K562 (cell line): ENCODE data around the gene COP1. TPM values are rescaled to one million over a fixed set of nuclear protein-coding genes. Genes with fewer than 3 reads are reported as not detected.
A peak's percentile ranks its signal among the peaks of the same experiment; 100 is the strongest.
"Not testable (repeated sequence)": the region's sequence is repeated elsewhere in the genome, so short reads cannot be mapped to it uniquely, and the experiment has no call there.

Experiments
- ATAC-seq: fragments of 200-7000 bp; cut with Tn5 transposase; 3 replicates; pipeline ENCODE4 v1.9.1; 2020; ENCODE audit warnings: moderate library complexity
- BruUV-seq: library from RNA; stranded (reverse); fragments of 400-500 nt; replicated peaks from 2 replicates; lab custom pipeline; 2021; lab: Mats Ljungman, UMichigan
- CTCF ChIA-PET: fragments of 300-600 bp; formaldehyde crosslinking; extraction: SDS; loops from one replicate; lab custom pipeline; 2021; ENCODE audit warnings: low intra/inter-chr PET ratio; lab: Yijun Ruan, JAX
- POLR2A ChIA-PET: fragments of 300-600, 350-650 bp; sonication (Branson Sonifier 250); formaldehyde crosslinking; extraction: SDS; loops from one replicate; lab custom pipeline; 2021; ENCODE audit warnings: antibody characterized with exemption, inconsistent platforms; lab: Yijun Ruan, JAX
- DNase-seq, 4 experiments: peaks; one replicate each; pipeline versions ENCODE4 v3.0.0 to v3.0.0-alpha.2; 2011 to 2018; ENCODE audit warnings: low spot score in 3 of 4, mixed read lengths in 3 of 4; ENCODE audit errors: extremely low read depth in 1 of 4
- FAIRE-seq: peaks from 2 replicates; lab custom pipeline; 2011; peaks lifted over from hg19 to GRCh38; lab: Jason Lieb, UNC
- H2AFZ ChIP-seq: 2 replicates; pipeline ENCODE4 v1.6.0; 2011; ENCODE audit warnings: low read depth, low read length, control low read depth, inconsistent platforms
- H3K27ac ChIP-seq: fragments of 200-600 bp; 3 replicates; pipeline ENCODE4 v1.8.0; 2011; ENCODE audit warnings: low read depth, mild to moderate bottlenecking, control low read depth, inconsistent platforms, low read length, moderate library complexity, mixed read lengths; ENCODE audit errors: extremely low read depth
- H3K27me3 ChIP-seq, 2 experiments: fragments of 300-600 bp in 1 of 2; 2 replicates in 1 of 2; 3 replicates in 1 of 2; pipeline versions ENCODE4 v1.6.0 to v1.8.0; 2011; ENCODE audit warnings: inconsistent platforms in 2 of 2, low read length in 2 of 2, mild to moderate bottlenecking in 1 of 2, mixed read lengths in 1 of 2, moderate library complexity in 1 of 2; ENCODE audit not compliant: control insufficient read depth in 2 of 2, insufficient read depth in 2 of 2
- H3K36me3 ChIP-seq: fragments of 300-600 bp; 3 replicates; pipeline ENCODE4 v1.8.0; 2011; ENCODE audit warnings: mild to moderate bottlenecking, low read length, inconsistent platforms; ENCODE audit not compliant: control insufficient read depth, insufficient read depth
- H3K4me1 ChIP-seq, 2 experiments: fragments of 200-600 bp in 1 of 2; replicated peaks in 1 of 2; 2 replicates in 1 of 2; 3 replicates in 1 of 2; pipeline versions ENCODE4 v1.5.1 to v1.8.0; 2011; ENCODE audit warnings: inconsistent platforms in 2 of 2, low read length in 2 of 2, mild to moderate bottlenecking in 1 of 2, mixed read lengths in 1 of 2, moderate library complexity in 1 of 2; ENCODE audit not compliant: control insufficient read depth in 2 of 2, insufficient read depth in 2 of 2
- H3K4me2 ChIP-seq: 2 replicates; pipeline ENCODE4 v1.6.1; 2011; ENCODE audit warnings: low read length, control low read depth, inconsistent platforms, mixed read lengths; ENCODE audit not compliant: insufficient read depth
- H3K4me3 ChIP-seq: fragments of 200-600 bp; sonication (generic), shearing (Covaris generic); 2 replicates; pipeline ENCODE4 v1.5.1; 2016; ENCODE audit warnings: control low read depth, inconsistent platforms
- H3K79me2 ChIP-seq: fragments of 200-600 bp; 3 replicates; pipeline ENCODE4 v1.8.0; 2011; ENCODE audit warnings: low read length, inconsistent platforms; ENCODE audit not compliant: control insufficient read depth, insufficient read depth
- H3K9ac ChIP-seq, 2 experiments: 2 replicates each; pipeline versions ENCODE4 v1.6.0 to v1.6.1; 2011; ENCODE audit warnings: low read depth in 2 of 2, low read length in 2 of 2, control low read depth in 1 of 2, inconsistent platforms in 1 of 2, mild to moderate bottlenecking in 1 of 2, mixed read lengths in 1 of 2; ENCODE audit not compliant: insufficient read depth in 1 of 2
- H3K9me1 ChIP-seq: one replicate; pipeline ENCODE4 v1.6.0; 2011; ENCODE audit warnings: inconsistent platforms, mild to moderate bottlenecking, low read length, moderate library complexity; ENCODE audit not compliant: control insufficient read depth, insufficient read depth
- H3K9me3 ChIP-seq: replicated peaks from 2 replicates; pipeline ENCODE4 v1.5.1; 2011; ENCODE audit warnings: low read depth, low read length, inconsistent platforms; ENCODE audit not compliant: control insufficient read depth, insufficient read depth
- H4K20me1 ChIP-seq: replicated peaks from 2 replicates; pipeline ENCODE4 v1.6.1; 2011; ENCODE audit warnings: low read length, inconsistent platforms, mixed read lengths; ENCODE audit not compliant: control insufficient read depth, insufficient read depth
- FOXA1 ChIP-seq: fragments of 450-650 bp; IDR thresholded peaks from 2 replicates; pipeline ENCODE4 v1.6.1; 2016; ENCODE audit warnings: mild to moderate bottlenecking, borderline replicate concordance
- KLF10 ChIP-seq: fragments of 250-450 bp; sonication (Bioruptor Pico); IDR thresholded peaks from 2 replicates; pipeline ENCODE4 v1.6.1; 2021; ENCODE audit warnings: matching md5 sums
- ZNF121 ChIP-seq: sonication (generic); formaldehyde crosslinking; conservative IDR thresholded peaks from 2 replicates; pipeline ENCODE4 v1.8.0; 2022; ENCODE audit warnings: missing genetic modification reagents
- ZNF707 ChIP-seq: fragments of 250-450 bp; sonication (Bioruptor Pico); conservative IDR thresholded peaks from 2 replicates; pipeline ENCODE4 v1.8.0; 2022; ENCODE audit warnings: inconsistent platforms, mild to moderate bottlenecking, moderate library complexity
- ZNF766 ChIP-seq: fragments of 200-800 bp; sonication (Bioruptor generic); conservative IDR thresholded peaks from 2 replicates; pipeline ENCODE4 v1.6.1; 2016; ENCODE audit warnings: missing genetic modification characterization, missing compliant biosample characterization
- WGBS: fragments of 100-300 bp; shearing (Covaris generic); methylation state at CpG from one replicate; pipeline ENCODE4 v1.1.6; 2016; ENCODE audit warnings: low coverage, mixed read lengths; ENCODE audit not compliant: insufficient coverage; ENCODE audit errors: missing lambda C conversion rate; 5-methylcytosine and 5-hydroxymethylcytosine counted together
- in situ Hi-C: fragments of 300-500 bp; cut with MboI; formaldehyde crosslinking; loops from 4 replicates; pipeline ENCODE4 v1.15.0; 2018; ENCODE audit warnings: inconsistent platforms, mixed read lengths
- intact Hi-C: fragments of 100-400 bp; cut with micrococcal nuclease; formaldehyde crosslinking; loops from 2 replicates; pipeline ENCODE4 v1.14.2; 2022
- polyA plus RNA-seq, 8 experiments: library from polyadenylated mRNA; depleted of rRNA in 4 of 8; stranded (reverse) in 5 of 8; unstranded in 3 of 8; fragments of >200 nt; fragmentation: Nextera tagmentation in 2 of 8; fragmentation: Illumina TruSeq in 1 of 8; extraction: Ambion mirVana in 2 of 8; extraction: Trizol in 1 of 8; gene quantifications; 2 replicates each; pipeline versions ENCODE4 v1.2.1 to v1.2.3, GENCODE V29; 2011 to 2014; ENCODE audit warnings: inconsistent platforms in 1 of 8, missing spikeins in 1 of 8
- total RNA-seq, 7 experiments: library from RNA; depleted of rRNA in 6 of 7; stranded (reverse); fragments of >200 nt in 6 of 7; fragmentation: Illumina TruSeq in 2 of 7; extraction: Trizol in 2 of 7; gene quantifications; 2 replicates each; pipeline versions ENCODE4 v1.2.1 to v1.2.3, GENCODE V29; 2011 to 2021; ENCODE audit warnings: low replicate concordance in 1 of 7

COP1 gene
- total and polyA plus RNA-seq, 9 of the 15 experiments (the other 6 are each of a cell fraction or from before 2014, with no cell fraction given): 25.8 to 77.7 (median 58.6) TPM

DNA sequence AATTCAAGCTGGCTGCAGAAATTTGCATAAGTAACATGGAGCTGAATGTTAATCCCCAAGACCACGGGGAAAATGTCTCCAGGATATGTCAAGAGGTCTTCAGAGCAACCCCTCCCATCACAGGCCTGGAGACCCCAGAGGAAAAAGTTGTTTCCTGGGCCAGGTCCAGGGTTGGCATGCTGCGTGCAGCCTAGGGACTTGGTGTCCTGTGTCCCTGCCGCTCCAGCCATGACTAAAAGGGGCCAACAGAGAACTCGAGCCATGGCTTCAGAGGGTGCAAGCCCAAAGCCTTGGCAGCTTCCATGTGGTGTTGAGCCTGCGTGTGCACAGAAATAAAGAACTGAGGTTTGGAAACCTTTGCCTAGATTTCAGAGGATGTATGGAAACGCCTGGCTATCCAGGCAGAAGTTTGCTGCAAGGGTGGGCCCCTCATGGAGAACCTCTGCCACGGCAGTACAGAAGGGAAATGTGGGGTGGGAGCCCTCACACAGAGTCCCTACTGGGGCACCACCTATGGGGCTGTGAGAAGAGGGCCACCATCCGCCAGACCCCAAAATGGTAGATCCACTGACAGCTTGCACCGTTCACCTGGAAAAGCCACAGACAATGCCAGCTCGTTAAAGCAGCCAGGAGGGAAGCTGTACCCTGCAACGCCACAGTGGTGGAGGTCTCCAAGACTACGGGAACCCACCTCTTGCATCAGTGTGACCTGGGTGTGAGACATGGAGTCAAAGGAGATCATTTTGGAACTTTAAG lies 222.9 kb downstream of the COP1 start (continued):
- TF ChIP-seq ZNF121 (CRISPR knock-in tag) (no peak), FOXA1 (no peak), KLF10 (CRISPR knock-in tag) (no peak)

DNA sequence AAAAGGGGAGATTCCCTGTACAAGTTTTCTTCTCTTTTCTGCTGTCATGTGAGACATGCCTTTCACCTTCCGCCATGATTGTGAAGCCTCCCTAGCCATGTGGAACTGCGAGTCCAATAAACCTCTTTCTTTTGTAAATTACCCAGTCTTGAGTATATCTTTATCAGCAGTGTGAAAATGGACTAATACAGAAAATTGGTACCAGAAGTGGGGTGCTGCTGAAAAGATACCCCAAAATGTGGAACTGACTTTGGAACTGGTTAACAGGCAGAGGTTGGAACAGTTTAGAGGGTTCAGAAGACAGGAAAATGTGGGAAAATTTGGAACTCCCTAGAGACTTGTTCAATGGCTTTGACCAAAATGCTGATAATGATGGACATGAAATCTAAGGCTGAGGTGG lies 223.7 kb downstream of the COP1 start:
- H3K4me2 ChIP-seq, H3K9me3 ChIP-seq, H3K79me2 ChIP-seq, POLR2A ChIA-PET, H2AFZ ChIP-seq, H3K9ac ChIP-seq, BruUV-seq, H3K4me1 ChIP-seq, DNase-seq, H3K27ac ChIP-seq, in situ Hi-C loops, H4K20me1 ChIP-seq, H3K9me1 ChIP-seq, FAIRE-seq, intact Hi-C loops, CTCF ChIA-PET, ATAC-seq, H3K4me3 ChIP-seq, H3K27me3 ChIP-seq: not testable (repeated sequence)
- TF ChIP-seq ZNF707 (peak; percentile 93), ZNF766 (CRISPR knock-in tag) (0 out of 2 replicates have a peak, but pooled peaks have one; percentile 26)
- WGBS: 93% methylated on average over 2 of the region's 2 CpGs
- peaks cover 54% of the 10 kb centered on the region for H3K36me3 ChIP-seq
